ENCODE results near the gene EIF4ENIF1. TPM values are rescaled to one million over a fixed set of nuclear protein-coding genes. Genes with fewer than 3 reads are reported as not detected.

Gene EIF4ENIF1
- total RNA-seq, 4 donors from 2014 or later: 14.7 to 20.8 (median 16.9) TPM

- no peak overlapping the region for H3K4me3 ChIP-seq (ENCODE audit: low read depth, poor library complexity, severe bottlenecking)
- intact Hi-C loops (cut with DNase I; ENCODE audit: low total_unique reads): no loop called here
- 57% methylated on average over 3 of the region's 3 CpGs for WGBS, 2 donors
- TF ChIP-seq CTCF (IDR thresholded peaks at IDR 0.05) (no peak), POLR2A (IDR thresholded peaks at IDR 0.05) (no peak)
- DNase-seq (ENCODE audit: low spot score in 2 of 2): no peak
These were observed 95.3 kb downstream of the EIF4ENIF1 start for GRCh38 chr22:31394326-31394725.

GRCh38 chr22:31393893-31394292 is 95.7 kb downstream of the EIF4ENIF1 start:
- TF ChIP-seq POLR2A (IDR thresholded peaks at IDR 0.05): no peak
- no peak for TF ChIP-seq CTCF (IDR thresholded peaks at IDR 0.05)
- no peak overlapping the region for H3K4me3 ChIP-seq (ENCODE audit: low read depth, poor library complexity, severe bottlenecking)
- intact Hi-C loops (cut with DNase I; ENCODE audit: low total_unique reads): no loop called here
- no peak for DNase-seq (ENCODE audit: low spot score in 2 of 2)
- WGBS, 2 donors: 92 to 93% methylated on average over 2 of the region's 2 CpGs

Other genes with a start within 250 kb of the EIF4ENIF1 start
- gene PIK3IP1, start 197.4 kb downstream of the EIF4ENIF1 start, total RNA-seq: 100 to 1,000 TPM in 3 of 4 donors, 10 to 100 TPM in 1; 84.8 to 162 (median 120) TPM
- 10 to 100 TPM; 10.5 to 17.0 (median 13.0) TPM for gene PATZ1, start 143.5 kb downstream of the EIF4ENIF1 start, total RNA-seq
- 10 to 100 TPM; 43.0 to 55.1 (median 48.7) TPM for gene DRG1, start 90.2 kb downstream of the EIF4ENIF1 start, total RNA-seq
- 10 to 100 TPM; 24.2 to 66.4 (median 32.2) TPM for gene SFI1, start 6.7 kb upstream of the EIF4ENIF1 start, total RNA-seq
- 10 to 100 TPM; 32.0 to 62.5 (median 45.5) TPM for gene PISD, start 172.4 kb upstream of the EIF4ENIF1 start, total RNA-seq